ENCODE results near the gene SYNM.

DNA sequence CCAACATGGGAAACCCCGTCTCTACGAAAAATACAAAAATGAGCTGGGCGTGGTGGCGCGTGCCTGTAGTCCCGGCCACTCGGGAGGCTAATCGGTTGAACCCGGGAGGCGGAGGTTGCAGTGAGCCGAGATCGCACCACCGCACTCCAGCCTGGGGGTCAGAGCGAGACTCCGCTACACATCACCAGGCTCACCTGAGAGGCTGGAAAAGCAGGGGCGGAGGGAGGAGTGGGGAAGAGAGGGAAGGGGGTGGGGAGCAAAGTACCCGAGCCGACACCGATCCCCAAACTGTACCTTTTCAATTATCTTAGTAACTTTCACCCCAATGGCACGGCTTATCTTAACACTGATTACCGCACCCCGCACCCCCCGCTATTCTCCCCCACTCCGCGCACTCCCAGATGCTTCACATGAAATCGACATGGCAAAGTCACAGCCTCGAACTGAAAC lies 46.4 kb upstream of the SYNM start:
- TF ChIP-seq, protein P1, sequence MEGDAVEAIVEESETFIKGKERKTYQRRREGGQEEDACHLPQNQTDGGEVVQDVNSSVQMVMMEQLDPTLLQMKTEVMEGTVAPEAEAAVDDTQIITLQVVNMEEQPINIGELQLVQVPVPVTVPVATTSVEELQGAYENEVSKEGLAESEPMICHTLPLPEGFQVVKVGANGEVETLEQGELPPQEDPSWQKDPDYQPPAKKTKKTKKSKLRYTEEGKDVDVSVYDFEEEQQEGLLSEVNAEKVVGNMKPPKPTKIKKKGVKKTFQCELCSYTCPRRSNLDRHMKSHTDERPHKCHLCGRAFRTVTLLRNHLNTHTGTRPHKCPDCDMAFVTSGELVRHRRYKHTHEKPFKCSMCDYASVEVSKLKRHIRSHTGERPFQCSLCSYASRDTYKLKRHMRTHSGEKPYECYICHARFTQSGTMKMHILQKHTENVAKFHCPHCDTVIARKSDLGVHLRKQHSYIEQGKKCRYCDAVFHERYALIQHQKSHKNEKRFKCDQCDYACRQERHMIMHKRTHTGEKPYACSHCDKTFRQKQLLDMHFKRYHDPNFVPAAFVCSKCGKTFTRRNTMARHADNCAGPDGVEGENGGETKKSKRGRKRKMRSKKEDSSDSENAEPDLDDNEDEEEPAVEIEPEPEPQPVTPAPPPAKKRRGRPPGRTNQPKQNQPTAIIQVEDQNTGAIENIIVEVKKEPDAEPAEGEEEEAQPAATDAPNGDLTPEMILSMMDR (IDR thresholded peaks at IDR 0.05) = no peak
- TF ChIP-seq EZH2 (IDR thresholded peaks at IDR 0.05; ENCODE audit: borderline replicate concordance, insufficient read depth, low read depth, low read length, poor library complexity, severe bottlenecking) = no peak
